GM21367 (cell line): ENCODE results near the gene SLC2A10.

Experiments
- ATAC-seq: cut with Tn5 transposase; IDR thresholded peaks from one replicate; pipeline ENCODE4 v1.9.1; 2021; ENCODE audit not compliant: unreplicated experiment

The SLC2A10 gene

DNA sequence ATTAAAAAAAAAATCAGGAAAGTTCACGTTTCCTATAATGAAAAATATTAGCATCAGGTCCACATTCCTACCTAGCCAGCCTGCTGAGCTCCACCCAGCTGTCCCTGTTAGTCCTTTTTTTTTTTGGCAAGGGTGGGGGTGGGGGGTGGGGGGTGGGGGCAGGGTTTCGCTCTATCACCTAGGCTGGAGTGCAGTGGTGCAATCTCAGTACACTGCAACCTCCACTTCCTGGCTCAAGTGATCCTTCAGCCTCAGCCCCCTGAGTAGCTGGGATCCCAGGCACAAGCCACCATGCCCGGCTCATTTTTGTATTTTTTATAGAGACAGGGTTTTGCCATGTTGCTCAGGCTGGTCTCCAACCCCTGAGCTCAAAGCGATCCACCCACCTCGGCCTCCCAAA is 7.5 kb upstream of the SLC2A10 start:
- no peak for ATAC-seq

GRCh38 chr20:46702447-46703203 is 6.8 kb upstream of the SLC2A10 start:
- ATAC-seq, result no peak

DNA sequence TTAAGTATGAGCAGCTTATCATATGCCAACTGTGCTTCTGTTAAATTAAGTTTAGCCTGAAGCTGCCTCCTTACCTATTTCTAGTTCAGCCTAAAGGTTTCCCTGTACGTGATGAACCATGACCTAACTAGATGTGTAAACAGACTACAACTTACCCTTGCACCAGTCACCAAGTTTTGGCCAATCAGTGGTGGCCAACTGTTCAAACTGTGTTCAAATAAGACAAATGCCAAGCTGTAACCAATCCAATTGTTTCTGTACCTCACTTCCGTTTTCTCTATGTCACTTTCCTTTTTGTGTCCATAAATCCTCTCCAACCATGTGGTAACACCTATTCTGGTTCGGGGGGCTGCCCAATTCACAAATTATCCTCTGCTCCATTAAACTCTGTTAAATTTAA is 6.0 kb upstream of the SLC2A10 start:
- ATAC-seq, result no peak

DNA sequence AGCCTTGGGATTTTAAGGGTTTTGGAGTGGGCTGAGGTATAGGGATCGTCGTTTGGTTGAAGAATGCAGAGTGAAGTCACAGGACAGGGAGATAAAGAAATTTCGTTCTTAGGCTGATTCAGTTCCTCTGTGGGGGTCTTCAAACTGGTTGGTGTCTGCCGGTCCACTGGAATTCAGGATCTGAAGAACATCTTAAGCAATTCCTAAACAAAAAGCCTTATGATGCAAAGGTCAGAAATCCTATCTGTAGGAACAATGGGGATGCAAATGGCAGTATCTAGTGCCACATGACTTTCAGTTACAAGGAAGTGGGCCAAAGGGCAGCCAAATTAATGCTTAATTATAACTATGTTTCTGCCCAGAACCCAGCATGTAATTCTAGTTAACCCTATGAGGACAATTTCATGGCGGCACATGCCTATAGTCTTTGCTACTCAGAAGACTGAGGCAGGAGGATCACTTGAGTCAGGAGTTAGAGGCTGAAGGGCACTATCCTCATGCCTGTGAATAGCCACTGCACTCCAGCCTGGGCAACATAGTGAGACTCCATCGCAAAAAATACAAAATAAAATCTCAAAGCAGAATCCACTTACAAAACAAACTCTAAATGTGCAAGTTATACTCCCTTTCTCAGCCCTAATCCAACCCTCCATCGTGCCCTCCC is 4.6 kb upstream of the SLC2A10 start:
- ATAC-seq, result no peak

DNA sequence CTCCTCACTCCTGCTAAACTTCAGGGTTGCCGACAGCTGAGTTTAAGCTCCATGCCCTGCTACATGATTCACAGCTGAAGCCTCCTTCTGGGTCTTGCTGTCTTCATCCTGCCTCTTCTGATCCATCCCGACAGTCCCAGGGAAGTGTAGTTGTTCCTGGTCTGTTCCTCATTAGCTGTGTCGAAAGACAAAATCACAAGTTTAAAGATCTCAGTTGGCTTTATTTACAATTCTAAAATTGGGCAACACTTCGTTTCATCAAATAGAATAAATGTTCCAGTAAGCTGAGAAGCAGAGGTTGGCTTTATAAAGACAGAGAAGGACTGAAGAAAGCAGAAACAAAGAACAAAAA is 4.1 kb upstream of the SLC2A10 start:
- ATAC-seq, result no peak

DNA sequence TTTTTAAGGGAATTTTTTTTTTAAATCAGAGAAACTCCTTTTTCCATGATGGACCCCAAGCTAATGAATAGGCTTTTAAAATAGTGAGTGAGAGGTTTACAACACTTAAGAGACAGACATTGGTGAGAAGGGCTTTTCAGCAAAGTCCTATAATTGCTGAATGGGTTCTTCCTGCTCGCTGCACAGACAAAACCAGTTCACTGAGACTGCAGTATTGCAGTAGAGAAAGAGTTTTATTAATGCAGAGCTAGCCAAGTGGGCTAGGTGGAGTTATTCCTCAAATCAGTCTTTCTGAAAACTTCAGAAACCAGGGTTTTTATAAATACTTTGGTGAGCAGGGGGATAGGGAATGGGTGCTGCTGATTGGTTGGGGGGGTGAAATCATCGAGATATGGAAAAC is 3.2 kb upstream of the SLC2A10 start:
- no peak for ATAC-seq

DNA sequence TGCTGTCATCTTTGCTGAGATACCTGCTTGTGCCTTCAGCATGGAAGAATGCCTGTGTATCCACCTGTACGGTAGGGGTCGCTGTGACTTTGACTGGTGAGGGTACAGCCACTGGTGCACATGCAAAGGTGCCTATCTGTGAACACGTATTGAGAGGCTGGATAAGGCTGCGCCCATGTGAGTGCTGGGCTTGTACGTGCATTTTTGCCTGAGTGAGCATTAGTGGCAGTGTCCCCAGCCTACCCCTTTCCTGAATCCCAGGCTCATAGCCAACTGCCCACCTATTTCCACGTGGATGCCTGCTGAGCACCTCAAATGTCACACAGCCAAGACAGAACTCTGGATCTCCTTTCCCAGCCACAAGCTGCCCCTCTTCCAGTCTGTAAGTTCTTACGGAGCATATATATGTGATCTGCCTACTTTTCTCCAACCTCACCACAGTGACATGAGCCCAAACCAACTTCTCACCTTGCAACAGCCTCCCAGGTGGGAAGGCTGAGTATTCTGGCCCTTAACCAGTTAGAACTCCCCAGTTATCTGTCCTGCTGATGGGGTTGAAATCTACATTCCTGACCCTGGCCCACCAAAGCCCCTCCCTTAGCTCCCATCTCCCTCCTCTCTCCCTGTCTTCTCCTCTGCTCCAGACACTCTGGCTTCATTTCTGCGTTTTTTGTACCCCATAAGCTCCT is 1.1 kb upstream of the SLC2A10 start:
- no peak for ATAC-seq

DNA sequence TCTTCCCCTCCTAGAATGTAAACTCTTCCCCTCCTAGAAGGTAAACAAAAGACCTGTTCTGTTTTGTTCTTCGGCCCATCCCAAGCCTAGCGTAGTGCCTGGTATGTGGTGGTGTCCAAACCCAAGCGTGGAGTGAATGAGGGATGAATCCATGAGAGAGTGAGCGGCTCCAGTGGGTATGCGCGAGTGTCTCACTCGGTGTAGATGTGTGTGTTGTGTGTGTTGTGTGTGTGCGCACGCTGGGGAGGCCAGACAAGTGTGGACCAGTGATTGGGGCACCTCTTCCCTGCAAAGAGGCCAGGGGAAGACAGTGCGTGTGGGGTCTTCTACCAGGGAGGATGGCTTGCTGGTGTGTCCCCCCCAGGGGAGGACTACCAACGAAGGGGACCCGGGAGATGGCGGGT is 392 bp upstream of the SLC2A10 start:
- no peak for ATAC-seq

- no peak for ATAC-seq
Measured at GRCh38 chr20:46710153-46710913, 884 bp downstream of the SLC2A10 start.

GRCh38 chr20:46712056-46712636 is 2.7 kb downstream of the SLC2A10 start:
- ATAC-seq, result no peak

- no peak for ATAC-seq
Measured at GRCh38 chr20:46713957-46714834, 4.7 kb downstream of the SLC2A10 start.

GRCh38 chr20:46715292-46715756 is 5.9 kb downstream of the SLC2A10 start:
- no peak for ATAC-seq

- no peak for ATAC-seq
Measured at GRCh38 chr20:46717818-46718541, 8.5 kb downstream of the SLC2A10 start.

- no peak for ATAC-seq
Measured at GRCh38 chr20:46720019-46720418, 10.6 kb downstream of the SLC2A10 start.

- no peak for ATAC-seq
Measured at GRCh38 chr20:46720776-46721425, 11.5 kb downstream of the SLC2A10 start.

- no peak for ATAC-seq
Measured at GRCh38 chr20:46721476-46721875, 12.0 kb downstream of the SLC2A10 start.

DNA sequence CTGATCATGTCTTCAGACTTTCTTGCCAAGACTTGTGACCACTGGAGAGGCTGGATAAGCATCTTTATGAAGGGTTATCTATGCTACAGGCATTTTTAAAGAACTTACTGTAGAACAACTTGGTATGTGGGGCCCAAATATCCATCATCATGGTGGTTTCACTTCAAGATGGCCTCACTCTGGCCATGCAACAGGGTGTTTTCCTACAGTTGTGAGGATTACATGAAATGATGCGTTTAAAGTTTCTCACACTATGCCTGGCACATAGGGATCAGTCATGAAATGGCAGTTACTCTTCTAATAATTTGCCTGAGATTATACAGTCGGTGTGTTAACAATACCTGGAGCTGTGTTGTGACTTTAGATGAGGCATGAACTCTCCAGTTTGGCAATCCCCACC is 13.0 kb downstream of the SLC2A10 start:
- no peak for ATAC-seq

DNA sequence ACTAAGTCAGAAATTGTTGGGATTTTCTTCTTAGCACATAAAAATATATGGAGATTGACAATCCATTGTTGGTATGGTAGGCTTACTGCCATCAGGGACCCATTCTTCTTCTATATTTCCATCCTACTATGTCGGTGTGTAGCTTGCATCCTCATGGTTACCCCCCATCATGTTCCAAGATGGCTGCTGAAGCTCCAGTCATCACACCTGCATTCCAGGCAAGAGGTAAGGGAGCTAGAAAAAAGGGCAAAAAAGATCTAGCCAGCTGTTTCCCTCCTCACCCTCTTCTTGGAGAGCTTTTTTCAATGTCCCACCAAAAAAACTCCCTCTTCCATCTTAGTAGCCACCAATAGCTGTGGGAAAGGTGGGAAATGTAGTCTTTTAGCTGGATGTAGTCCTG is 13.6 kb downstream of the SLC2A10 start:
- no peak for ATAC-seq
